Frontal cortex (tissue), 4 donors: ENCODE data around the gene SCMH1. TPM values are rescaled to one million over a fixed set of nuclear protein-coding genes. Genes with fewer than 3 reads are reported as not detected.

ENCODE experiments used
- DNase-seq, 2 donors: peaks; one replicate each; pipeline ENCODE4 v3.0.0; 2012; ENCODE audit warnings: low spot score in 2 of 2
- FAIRE-seq: peaks from 2 replicates; lab custom pipeline; 2012; peaks lifted over from hg19 to GRCh38; lab: Jason Lieb, UNC
- total RNA-seq: library from RNA; depleted of rRNA; stranded (reverse); fragments of >200 nt; gene quantifications from one replicate; pipeline ENCODE4 v1.2.3, GENCODE V29; 2014
- donor health status: control.
- donor health status: control.
- donor health status: control.

The SCMH1 gene
- total RNA-seq, 1 donor from 2014 or later, result 29.8 TPM

DNA sequence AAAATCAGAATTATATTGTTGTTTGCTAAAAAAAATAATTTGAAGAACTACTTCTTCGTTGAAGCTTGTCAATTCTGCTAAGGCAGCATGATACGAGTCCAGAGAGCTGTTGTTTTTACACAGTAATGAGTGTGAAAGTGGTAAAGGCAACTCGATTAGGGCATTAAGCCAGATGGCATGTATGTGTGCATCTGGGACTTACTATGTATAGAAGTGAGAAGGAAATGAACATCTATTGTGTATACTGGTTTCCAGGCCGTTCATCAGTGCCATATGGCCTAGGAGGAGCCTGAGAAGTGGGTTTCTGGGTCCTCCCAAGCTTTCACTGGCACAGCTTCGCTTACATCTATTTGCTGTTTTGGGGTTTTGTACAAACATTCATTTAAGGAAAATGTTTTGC lies 256.9 kb downstream of the SCMH1 start:
- FAIRE-seq (no peak), DNase-seq (no peak)

DNA sequence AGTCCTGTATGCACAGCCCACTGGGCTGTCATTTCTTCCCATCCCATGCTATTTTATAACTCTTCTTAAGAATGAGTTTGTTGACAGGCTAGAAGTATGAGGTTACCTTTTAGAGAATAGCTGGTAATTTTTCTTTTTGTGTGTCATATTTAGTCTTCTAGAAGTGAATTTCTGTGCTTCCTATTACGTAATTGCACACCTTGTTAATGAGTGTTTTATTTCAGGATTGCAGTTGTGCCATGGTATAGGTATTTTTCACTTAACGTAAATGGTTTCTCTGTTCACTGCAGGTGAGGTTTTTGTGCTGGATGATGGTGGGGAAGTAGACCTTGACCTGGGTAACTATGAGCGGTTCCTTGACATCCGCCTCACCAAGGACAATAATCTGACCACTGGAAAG lies 257.6 kb downstream of the SCMH1 start:
- FAIRE-seq (no peak), DNase-seq (no peak)

DNA sequence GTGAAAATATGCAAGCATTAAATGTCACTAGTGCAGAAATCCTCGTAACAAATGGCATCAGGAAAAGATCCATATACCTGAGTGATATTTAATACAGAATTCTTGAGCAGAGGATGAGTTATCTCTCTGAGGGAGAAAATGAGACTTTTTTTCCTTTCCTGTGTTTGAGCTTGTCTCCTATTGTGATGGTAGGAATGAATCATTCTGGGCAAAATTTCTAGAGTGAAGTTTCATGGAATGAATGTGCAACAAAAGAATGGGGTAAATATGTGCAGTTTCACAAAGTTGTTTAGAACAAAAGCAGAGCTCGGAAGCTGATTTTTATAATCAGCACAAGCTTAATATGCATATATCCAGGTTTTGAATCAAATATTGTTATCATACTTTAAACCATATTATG lies 258.0 kb downstream of the SCMH1 start:
- DNase-seq, result no peak
- FAIRE-seq, result no peak

DNA sequence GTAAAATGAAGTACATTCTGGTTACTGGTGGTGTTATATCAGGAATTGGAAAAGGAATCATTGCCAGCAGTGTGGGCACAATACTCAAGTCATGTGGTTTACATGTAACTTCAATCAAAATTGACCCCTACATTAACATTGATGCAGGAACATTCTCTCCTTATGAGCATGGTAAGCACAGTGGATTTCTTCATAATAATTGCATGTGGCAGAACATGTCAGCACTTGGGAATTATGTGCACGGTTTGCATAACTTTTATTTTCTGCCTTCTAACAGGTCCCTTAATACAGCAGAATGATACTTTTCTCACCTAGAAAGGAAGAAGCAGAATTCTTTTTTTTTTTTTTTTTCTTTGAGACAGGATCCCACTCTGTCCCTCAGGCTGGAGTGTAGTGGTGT lies 258.8 kb downstream of the SCMH1 start:
- DNase-seq, result no peak
- FAIRE-seq, result no peak

DNA sequence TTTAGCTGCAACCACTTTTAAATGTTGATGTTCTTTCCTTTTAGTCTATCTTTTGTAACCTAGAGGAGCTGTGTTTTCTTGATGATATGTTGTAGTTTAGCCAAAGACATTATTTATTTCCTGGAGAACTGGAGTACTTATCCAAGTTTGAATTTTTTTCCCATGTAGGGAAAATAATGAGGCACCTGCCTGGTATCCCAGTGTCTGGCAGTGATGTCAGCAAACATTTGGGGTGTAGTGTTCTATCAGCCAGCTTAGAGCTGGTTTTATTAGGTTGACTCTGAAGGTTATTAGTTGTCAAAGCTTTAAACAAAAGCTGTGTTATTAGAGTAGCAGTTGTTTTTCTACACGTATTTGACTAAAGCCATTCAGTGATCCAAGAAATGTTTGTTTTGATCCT lies 259.4 kb downstream of the SCMH1 start:
- FAIRE-seq, result no peak
- DNase-seq, result no peak

DNA sequence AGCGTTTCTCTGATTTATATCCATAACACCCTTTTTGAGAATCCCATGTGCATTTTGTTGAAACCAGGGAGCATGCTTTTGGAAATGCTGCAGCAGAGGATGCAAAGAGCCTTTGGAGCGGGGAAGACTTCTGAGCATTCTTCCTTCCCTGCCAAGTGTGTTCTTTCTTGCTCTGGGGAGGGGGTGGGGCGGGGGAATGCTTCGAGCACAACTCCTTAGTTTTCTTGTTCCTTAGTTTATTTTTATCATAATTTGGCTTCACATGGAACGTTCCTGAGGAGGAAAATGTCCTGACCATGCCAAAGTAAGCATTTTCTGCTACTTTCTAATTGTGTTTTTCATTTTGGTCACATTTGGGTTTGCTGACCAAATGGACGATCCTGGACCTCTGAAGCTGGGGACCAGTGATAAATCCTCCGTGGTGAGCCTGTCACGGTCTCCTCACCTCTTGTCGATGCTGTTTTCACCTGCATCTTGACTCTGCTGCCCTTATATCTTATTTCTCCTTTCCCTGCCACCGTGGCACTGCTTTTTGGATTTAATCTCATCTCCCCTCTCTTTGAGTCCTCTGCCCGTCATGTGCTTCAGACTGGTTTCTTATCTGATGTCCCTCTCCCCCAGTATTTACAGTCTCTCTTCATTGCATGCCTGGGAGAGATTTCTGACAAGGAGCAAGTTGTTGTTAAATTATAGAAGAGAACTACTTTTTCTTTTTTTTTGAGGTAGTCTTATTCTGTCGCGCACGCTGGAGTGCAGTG lies 260.2 kb downstream of the SCMH1 start:
- no peak for DNase-seq
- FAIRE-seq, result no peak

DNA sequence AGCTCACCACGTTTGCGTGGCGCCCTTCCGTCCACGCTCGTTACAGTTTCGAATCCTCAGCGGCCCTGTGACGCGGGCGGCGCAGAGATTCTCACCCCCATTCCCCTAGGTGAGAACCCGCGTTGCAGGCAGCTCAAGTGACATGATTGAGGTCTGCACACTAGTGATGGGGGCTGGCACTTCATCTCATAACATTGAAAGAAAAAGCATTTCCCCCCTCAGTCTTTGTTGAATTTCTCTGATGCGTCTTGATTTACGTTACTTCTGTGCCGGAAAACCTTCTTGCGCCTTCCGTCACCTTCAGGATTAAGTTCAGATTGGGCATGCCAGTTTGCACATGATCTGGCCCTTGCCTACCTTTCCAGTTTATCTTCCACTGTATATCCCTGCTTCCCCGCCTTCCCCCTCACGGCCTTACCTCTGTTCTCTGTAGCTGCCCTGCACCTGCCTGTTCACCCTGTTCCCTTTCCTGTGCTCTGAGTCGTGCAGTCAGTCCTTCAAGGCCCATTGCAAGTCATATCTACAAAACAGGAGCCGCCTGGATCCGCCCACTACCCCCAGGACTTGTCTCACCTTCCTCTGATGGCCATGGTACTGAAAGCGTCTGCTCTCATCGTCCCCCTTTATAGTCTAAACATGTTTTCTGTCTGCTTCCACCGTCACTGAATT lies 261.5 kb downstream of the SCMH1 start:
- FAIRE-seq, result no peak
- DNase-seq, result peak in 1 of 2 donors; percentile 31

DNA sequence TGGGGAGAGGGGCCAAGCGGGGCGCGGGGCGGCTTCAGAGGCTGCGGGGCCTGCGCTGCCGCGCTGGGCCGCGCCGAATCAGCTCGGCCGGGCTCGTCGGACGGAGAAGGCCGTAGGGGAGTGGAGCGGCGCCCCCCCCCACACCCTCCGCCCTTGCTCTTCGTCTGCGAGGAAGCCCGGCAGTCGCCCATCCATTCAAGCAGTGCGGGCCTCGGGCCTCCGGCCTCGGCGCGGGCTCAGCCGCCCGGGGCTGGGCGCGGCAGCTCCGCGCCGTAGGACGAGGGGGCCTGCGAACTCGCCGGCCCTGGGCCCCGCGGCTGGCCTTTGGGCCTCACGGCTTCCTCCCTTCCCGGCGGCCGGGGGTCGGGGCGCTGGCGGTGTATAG lies 262.0 kb downstream of the SCMH1 start:
- DNase-seq, result no peak
- no peak for FAIRE-seq

DNA sequence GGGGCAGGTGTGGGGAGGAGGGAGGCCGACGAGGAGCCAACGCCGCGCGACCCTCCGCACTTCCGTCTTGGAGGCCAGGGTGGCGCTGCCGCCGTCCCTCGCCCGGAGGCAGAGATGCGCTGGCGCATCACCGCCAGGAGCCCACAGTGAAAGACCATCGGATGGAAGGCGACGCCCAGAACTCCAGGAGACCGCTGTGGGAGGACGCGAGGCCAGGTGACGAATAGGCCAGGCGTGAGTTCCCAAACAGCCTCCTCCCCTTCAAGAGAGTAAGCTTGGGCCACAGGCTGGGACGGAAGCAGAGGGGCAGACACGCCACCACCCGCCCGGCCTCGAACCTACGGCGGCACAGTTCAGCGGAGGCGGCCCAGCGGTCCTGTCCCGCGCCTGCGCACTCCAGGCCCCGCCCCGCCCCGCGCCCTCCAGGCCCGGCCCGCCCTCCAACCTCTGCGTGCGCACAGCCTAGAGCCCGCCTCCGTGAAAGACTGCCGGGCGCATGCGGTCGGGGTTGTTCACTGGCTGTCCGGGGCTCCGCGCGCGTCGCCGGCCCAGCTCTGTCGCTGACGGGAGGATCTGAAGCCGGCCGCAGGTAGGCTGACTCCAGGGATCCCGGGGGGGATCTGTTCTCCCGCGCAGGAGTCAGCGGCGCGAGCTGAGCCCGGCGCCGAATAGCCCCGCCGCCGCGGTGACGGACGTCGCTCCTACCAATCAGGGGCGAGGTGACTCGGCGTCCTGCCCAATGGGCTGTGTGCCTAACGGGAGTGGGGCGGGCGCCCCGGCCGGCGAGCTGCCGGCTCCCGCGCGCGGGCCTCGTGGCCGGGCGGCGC lies 262.7 kb downstream of the SCMH1 start, which contains the start of gene CTPS1:
TSS of gene CTPS1 (plus strand) at position 456 of the 827 bp plus-strand sequence. CDS start 3,595 bp downstream, outside the sequence.
- FAIRE-seq, result no peak
- peak; percentile 99 to 100 for DNase-seq

DNA sequence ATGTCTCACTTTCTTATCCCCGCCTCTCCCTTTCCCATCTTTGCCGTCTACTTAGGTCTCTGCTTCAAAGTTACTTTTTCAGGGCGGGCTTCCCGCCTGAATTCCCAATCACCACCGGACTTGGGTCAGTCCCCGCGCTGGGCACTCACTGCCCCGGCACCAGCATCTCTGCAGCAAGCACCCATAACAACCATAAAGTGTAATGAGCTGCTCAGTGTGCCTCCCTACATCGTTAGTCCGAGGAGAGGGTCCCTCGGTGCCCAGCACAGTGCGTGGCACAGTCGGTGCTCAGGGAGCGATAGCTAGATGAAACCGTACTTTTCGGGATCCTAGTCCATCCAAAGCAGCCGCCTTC lies 263.2 kb downstream of the SCMH1 start:
- FAIRE-seq, result no peak
- no peak for DNase-seq

DNA sequence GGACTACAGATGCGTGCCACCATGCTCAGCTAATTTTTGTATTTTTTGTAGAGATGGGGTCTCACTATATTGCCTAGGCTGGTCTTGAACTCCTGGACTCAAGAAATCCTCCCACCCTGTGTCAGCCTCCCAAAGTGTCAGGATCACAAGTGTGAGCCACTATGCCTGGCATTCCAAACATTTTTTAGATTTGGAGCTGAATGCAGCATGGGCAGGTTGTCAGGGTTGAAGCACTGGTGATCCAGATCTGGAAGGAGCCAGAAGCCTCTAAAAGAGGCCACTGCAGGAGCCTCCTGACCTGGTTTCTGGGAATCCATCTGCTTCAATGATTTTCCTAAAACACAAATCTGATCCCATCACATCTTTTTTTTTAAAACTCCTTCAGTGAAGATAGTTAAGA lies 264.4 kb downstream of the SCMH1 start:
- no peak for DNase-seq
- no peak for FAIRE-seq

Other genes with a start within 250 kb of the SCMH1 start
- gene SLFNL1, start 220.6 kb downstream of the SCMH1 start, total RNA-seq, result 0.82 TPM
- 3.7 TPM for gene FOXO6, start 119.1 kb upstream of the SCMH1 start, total RNA-seq
- not detected for gene EDN2, start 242.4 kb upstream of the SCMH1 start, total RNA-seq